ENCODE measurements around the gene SYCE1L.
"Not testable (repeated sequence)": the region's sequence is repeated elsewhere in the genome, so short reads cannot be mapped to it uniquely, and the experiment has no call there.

The SYCE1L gene, protein sequence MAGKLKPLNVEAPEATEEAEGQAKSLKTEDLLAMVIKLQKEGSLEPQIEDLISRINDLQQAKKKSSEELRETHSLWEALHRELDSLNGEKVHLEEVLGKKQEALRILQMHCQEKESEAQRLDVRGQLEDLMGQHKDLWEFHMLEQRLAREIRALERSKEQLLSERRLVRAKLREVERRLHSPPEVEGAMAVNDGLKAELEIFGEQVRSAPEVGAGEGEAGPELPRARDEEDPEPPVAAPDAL

DNA sequence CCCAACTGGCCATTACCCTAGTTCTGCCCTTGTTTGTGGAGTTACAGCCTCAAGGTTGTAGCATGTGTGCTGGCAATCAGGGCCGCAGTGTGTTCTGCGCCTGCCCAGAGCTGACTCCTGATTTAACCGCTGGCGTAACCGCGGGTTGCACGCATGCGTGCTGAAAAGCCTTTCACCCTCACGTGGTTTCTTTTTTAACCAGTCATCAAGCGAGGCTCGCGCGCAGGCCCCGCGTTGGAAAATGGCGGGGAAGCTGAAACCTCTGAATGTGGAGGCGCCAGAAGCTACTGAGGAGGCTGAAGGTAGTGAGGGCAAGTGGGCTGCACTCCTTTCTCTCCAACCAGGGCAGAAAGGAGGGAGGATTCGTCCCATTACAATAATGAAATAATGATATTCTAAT is at the start of gene SYCE1L:
SYCE1L (plus strand) TSS at position 198 of the 400 bp plus-strand sequence; CDS start at position 242, 44 bp downstream.
- DNase-seq (ENCODE audit: low spot score): no peak

DNA sequence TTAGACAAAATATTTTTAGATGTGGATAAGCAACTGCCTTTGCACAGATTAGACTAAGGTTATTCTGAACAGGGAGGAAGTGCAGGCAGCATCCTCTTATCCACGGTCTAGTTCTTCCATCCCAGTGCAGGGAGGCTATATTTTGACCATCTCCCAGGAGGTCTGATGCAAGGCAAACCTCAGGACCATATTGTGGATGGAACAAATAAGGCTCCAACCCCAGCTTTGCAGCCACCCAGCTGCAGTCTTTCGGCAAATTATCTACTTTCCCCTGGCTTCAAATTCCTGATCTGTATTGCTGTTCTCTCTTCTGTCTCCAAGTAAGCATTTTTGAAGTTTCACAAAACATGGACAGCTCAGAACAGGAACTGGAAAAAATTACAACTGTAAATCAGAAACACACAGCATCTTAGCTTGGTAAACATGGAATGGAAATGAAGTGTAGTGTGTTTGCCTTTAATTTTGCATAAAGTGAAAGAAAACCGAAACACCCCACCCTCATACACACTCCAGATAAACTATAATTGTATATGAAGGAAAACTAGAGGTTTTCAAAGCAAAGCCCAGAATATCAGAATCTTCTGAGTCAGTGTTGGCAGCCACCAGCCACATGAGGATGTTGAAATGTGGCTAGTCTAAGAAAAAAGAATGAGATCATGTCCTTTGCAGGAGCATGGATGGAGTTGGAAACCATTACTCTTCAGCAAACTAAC is 41.7 kb upstream of the SYCE1L start:
- DNase-seq (ENCODE audit: low spot score): no peak

DNA sequence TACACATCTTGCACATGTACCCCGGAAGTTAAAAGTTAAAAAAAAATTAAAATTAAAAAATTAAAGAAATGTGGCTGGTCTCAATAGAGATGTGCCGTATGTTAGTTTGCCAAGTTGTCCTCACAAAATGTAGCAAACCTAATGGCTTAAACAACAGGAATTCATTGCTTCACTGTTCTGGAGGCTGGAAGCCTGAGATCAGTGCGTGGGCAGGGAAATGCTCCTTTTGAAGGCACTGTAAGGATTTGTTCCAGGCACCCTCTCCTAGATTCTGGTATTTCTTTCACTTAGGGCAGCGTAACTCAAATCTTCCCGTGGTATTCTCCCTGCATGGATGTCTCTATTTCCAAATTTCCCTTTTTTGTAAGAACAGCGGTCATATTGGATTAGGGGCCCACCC is 40.9 kb upstream of the SYCE1L start:
- no peak for DNase-seq (ENCODE audit: low spot score)

DNA sequence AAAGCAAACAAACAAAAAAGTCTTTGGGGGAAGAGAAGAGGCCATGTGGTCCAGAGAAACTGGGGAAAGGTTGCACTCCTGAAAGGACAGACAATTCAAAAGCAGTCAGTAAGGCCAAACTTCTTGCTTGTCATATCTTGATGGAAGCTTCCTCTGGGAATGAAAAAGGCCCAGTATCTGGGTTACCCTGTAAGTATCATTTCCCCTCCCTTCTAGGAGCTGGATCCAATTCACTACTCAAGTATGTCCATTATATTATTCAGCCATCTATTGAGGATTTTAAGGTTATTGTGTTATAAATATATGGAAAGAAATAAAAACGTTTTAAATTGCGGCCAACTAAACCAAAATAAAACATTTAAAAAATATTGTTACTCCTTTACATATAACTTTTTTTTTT is 34.2 kb upstream of the SYCE1L start:
- DNase-seq (ENCODE audit: low spot score): no peak

DNA sequence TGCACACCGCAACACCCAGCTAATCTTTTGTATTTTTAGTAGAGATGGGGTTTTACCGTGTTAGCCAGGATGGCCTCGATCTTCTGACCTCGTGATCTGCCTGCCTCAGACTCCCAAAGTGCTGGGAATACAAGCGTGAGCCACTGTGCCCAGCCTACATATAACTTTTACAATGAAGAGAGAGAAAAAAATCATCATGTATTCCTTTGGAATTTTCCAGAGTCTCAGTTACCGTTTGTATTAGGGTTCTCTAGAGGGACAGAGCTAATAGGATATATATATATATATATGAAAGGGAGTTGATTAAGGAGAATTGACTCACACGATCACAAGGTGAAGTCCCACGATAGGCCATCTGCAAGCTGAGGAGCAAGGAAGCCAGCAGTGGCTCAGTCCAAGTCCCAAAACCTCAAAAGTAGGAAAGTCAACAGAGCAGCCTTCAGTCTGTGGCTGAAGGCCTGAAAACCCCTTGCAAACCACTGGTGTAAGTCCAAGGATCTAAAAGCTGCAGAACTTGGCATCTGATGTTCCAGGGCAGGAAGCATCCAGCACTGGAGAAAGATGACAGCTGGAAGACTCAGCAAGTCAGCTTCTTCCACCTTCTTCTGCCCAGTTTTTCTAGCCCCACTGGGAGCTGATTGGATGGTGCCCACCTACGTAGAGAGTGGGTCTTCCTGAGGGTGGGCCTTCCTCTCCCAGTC is 33.5 kb upstream of the SYCE1L start:
- DNase-seq (ENCODE audit: low spot score): not testable (repeated sequence)

DNA sequence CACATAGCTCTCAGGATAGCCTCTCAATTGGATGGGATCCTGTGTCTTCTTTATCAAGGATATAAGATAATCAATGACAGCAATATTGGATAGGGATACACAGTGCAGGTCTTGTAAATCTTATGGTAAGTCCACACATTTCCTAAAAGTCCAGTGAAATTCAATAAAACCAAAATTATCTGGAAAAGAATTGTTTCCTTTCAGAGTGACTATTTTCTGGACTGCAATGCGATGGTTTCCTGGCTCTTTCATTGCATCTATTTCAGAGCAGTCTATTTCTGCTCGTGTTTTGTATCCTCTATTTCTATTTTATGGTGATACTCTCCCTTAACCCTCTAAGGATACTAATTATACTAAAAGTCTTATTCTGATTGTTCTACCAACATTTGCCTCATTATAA is 32.5 kb upstream of the SYCE1L start:
- DNase-seq (ENCODE audit: low spot score): no peak

DNA sequence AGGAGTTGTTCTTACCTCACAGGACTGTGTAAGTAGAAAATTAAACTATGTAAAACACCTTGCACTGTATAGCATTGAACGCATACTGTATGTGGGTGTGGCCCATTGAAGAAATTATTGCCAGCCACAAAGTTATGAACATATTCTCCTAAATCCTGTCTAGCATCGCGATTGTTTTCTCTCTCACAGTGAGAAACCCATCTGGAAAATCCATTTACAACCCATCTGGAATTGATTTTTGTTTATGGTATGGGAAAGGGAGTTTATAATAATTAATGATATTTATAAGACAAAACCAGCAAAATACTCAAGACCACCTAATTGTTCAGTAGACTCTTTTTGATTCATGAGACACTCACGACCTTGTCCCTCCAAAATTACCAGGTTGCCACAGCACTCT is 30.3 kb upstream of the SYCE1L start:
- no peak for DNase-seq (ENCODE audit: low spot score)

DNA sequence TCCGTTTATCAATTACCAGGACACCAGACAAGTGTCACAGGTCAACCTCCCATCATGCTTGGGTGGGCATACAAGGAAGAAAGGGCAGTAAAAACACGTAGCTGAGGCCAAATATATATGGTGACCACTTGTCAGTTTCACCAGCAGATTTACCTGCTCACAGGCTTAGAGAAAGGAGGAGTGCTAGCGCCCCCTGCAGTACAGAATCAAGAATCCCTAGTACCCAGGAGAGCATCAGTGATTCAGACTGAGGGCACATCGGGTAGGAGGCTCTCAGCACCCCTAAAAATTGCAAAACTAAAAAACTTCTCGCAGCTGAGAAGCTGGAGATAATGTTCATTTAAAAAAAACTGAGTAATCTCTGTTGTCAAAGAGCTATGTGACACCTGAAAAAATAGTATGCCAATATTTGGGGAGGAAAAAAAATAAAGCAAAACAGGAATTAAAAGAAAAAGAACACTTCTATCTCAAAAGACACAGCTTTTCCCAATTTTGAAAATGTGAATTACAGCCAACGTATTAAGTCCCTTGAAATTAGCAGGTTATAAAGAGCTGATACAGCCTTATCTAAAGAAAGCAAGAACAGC is 29.5 kb upstream of the SYCE1L start:
- DNase-seq (ENCODE audit: low spot score): peak; percentile 25

DNA sequence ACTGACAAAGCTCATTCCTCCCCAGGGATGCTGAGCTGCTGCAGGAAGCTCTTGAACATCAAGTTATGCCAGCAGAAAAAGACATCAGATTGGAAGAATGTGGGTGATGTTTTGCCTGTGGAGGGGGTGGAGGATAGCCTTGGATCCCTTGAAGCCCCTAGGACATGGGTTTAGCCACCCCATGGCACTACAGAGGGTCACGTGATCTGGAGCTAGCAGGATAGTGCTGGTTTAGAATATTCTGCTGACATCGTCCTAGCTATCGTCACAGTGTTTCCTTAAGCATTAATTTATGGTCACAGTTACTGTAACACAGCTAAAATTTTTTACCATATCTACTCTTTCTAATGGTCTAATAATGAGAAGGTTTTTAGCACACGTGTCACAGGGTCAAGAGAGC is 28.4 kb upstream of the SYCE1L start:
- DNase-seq (ENCODE audit: low spot score): no peak

DNA sequence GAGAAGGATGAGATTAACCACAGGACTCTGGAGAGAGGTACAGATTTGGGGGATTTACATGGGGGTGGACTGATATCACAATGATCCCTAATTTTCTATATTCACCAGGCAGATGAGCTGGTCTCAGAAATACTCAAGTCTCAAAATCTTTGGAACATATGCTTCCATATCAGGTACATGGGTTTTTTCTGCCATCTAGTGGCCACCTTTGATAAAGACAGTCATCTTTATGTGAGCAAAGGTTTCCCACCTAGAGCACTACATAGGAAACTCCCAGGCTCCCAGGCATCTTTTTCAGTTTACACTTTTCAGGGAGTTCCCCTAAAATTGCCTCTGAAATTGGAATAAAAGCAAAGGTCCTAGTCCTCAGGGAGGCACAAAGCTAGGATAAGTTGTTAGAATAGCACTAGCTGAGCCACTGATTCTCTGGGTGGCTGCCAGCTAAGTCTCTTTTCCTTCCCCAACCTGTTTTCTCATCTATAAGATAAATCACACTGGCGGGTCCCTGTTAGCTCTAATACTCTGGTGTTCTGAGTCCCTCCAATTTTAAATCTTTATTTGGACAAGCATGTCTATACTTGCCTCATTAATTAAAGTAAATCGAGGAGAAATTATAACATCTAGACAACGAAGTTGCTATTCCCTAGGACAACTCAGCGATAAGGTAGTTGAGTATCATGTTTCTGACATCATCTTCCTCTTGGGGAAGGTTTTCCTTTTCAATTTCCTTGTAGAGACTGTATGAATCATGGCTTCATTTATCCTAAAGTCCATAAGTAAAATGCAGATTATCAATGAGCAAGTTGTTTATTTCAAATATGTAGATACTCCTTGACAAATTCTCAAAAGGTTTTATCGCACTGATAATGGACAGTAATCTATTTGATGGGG is 27.2 kb upstream of the SYCE1L start:
- peak; percentile 54 for DNase-seq (ENCODE audit: low spot score)

DNA sequence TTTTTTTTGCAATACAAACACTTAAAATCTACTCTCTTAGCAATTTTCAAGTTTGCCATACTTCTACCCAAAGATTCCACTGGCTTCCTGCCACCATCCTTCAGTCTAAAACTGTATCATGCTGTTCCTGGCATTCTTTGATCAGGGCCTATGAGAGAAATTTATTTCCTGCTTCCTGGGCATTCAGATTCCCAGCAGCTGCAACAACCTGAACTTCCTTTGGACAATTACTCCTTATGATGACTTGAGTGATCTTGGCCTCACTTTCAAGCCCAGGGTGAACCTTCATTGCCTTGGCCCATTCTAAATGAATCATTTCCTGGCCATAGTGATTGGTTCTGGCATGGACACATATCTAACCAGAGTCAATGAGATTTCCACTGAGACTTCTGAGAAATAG is 26.3 kb upstream of the SYCE1L start:
- DNase-seq (ENCODE audit: low spot score): no peak

DNA sequence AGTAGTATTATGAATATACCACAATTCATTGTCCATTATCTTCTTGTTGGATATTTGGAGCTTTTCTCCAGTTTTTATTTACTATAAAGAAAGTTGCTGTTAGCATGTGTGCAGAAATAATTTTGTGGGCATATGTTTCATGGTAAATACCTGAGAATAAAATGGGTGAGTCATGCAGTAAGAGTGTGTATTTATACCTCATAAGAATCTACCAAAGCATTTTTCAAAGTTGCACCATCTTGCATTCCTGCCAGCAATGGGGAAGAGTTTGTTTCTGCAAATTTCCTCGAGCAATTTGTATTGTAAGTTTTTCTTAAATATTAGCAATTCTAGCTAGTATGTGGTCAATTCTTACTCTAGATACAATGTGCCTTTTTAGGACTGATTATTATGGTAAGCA is 16.1 kb upstream of the SYCE1L start:
- no peak for DNase-seq (ENCODE audit: low spot score)

DNA sequence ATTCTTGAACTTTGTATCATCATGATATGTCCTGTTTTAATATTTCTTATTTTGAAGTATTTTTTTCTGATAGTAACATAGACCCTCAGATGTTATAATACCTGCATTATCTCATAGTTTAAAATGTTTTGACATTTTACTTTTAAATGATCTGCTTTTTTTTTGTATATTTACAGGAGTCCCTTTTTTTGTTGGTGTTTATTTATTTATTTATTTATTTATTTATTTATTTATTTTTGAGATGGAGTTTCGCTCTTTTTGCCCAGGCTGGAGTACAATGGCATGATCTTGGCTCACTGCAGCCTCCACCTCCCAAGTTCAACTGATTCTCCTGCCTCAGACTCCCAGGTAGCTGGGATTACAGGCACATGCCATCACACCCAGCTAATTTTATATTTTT is 12.9 kb upstream of the SYCE1L start:
- DNase-seq (ENCODE audit: low spot score): not testable (repeated sequence)

DNA sequence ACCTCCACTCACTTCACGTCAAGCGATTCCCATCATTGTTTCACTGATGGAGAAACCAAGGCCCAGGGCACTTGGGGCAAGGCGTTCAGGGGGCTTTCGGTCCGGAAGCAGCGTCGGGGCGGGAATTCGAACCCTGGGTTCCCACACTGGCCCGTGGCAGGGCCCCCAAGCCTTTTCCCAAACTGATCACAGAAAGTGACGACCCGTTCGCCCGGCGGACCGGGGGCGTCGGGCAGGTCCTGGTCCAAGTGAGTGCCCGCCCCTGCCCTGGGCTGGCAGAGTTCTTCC is 9.1 kb upstream of the SYCE1L start:
- no peak for DNase-seq (ENCODE audit: low spot score)

DNA sequence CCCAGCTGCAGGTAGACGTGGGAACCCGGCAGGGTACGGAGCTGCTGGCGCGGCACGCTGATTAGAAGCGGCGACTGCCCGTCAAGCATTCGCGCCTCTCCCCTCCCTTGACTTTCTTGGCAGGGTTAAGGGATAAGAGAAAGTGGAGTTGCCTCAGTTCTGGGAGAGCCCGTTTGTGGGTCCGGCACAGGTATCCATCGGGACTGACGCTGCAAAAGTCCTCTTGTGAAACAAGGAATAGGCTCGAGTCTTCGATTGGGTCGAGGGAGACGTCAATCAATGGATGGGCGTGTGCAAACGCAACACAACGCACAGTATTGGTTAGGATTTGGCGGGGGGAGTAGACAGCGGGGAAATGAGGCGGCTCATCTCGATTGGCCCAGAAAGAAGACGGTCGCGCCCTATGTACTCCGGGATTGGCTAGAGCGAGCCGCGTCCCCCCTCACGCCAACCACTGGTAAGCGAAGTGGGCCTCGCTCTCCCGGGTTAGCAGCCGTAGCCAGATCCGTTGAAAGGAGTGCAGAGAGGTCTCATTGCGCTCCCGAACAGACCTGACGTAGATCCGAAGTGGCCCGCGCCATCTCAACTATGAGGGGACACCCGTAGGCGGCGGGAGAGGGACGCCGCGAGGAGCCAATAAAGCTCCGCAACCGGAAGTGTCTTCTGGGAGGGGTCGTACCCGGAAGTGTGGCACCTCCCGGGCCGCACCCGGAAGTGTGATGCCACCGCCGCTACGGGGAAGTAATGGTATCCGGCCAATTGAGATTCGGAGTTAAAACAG is 8.5 kb upstream of the SYCE1L start, which contains the start of gene MON1B:
MON1B (plus strand) TSS at position 713 of the 781 bp plus-strand sequence. CDS start 296 bp downstream, outside the sequence.
- peak; percentile 95 for DNase-seq (ENCODE audit: low spot score)

DNA sequence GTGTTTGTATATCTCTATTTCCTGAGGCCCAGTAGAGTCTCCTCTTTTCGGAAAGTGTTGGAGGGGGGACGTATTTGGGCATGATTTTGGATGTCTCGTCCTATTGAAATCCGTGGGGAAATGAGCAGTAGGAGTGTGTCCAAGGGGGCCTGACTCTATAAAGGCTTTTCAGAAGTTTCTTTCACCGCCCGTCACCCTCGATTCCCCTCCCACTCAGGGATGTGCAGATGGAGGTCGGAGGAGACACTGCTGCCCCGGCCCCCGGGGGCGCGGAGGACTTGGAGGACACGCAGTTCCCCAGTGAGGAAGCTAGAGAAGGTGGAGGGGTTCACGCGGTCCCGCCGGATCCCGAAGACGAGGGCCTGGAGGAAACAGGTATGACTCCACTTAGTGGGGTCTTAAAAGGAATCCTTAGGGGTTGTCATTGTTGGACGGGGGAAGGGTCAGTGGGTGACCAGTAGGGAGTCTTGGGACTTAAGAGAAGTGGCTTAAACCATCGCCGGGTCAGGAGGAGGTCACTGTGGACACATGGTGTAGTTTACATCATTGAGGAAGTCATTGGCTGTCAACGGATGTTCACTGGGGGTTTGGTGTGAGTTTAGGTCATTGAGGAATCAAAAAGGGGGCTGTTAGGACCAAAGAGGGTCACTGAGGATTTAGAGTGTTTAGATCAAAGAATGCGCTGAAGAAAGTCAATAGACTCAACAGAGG is 7.8 kb upstream of the SYCE1L start:
- peak; percentile 7 for DNase-seq (ENCODE audit: low spot score)

DNA sequence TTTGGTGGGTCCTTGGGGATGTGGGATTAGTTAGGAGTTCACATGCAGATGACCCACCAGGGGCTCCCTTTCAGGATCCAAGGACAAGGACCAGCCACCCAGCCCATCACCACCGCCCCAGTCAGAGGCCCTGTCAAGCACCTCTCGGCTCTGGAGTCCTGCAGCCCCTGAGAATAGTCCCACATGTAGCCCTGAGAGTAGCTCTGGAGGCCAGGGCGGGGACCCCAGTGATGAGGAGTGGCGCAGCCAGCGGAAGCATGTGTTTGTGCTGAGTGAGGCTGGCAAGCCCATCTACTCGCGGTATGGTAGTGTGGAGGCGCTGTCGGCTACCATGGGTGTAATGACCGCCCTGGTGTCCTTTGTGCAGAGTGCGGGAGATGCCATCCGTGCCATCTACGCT is 5.8 kb upstream of the SYCE1L start:
- DNase-seq (ENCODE audit: low spot score): no peak

DNA sequence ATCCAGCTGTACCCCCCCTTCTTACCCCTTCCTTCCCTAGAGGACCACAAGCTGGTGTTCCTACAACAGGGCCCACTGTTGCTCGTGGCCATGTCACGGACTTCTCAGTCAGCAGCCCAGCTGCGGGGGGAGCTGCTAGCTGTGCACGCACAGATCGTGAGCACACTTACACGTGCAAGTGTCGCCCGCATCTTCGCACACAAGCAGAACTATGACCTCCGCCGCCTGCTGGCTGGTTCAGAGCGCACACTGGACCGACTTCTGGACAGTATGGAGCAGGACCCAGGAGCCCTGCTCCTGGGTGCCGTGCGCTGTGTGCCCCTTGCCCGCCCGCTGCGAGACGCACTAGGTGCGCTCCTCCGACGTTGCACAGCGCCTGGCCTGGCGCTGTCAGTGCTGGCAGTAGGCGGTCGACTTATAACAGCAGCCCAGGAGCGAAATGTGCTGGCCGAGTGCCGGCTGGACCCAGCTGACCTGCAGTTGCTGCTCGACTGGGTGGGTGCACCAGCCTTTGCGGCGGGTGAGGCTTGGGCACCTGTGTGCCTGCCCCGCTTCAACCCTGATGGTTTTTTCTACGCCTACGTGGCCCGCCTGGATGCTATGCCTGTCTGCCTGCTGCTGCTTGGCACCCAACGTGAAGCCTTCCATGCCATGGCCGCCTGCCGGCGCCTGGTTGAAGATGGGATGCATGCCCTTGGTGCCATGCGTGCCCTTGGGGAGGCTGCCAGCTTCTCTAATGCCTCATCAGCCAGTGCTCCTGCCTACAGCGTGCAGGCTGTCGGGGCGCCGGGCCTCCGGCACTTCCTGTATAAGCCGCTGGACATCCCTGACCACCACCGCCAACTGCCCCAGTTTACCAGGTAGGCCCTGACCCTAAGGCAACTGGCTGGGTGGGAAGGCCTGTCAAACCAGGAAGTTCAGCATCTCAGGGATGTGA is 4.6 kb upstream of the SYCE1L start:
- DNase-seq (ENCODE audit: low spot score): no peak

DNA sequence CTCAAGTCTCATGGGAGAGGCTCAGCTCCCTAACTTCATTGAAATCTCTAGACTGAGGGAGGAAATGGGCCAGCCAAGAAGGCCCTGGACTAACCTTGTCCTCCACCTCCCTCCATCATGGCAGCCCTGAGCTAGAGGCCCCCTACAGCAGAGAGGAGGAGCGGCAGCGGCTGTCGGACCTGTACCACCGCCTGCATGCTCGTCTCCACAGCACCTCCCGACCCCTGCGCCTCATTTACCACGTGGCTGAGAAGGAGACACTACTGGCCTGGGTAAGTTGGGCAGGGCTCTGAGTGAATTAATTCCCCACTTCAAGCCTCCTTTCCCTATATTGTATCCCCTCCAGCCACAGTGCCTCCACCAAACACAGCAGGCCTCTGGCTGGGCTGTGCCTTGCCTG is 3.8 kb upstream of the SYCE1L start:
- no peak for DNase-seq (ENCODE audit: low spot score)
